Aorta (tissue), 5 donors: ENCODE measurements around the gene INO80B. TPM values are rescaled to one million over a fixed set of nuclear protein-coding genes. Genes with fewer than 3 reads are reported as not detected.
A peak's percentile ranks its signal among the peaks of the same experiment; 100 is the strongest.
"Not testable (repeated sequence)": the region's sequence is repeated elsewhere in the genome, so short reads cannot be mapped to it uniquely, and the experiment has no call there.

ENCODE experiments used
- ATAC-seq: fragments of 200-7000 bp; cut with Tn5 transposase; one replicate; pipeline ENCODE4 v1.9.1; 2022; ENCODE audit warnings: moderate library complexity; ENCODE audit not compliant: low FRiP score
- DNase-seq, 2 donors: peaks; one replicate each; pipeline ENCODE4 v3.0.0-alpha.2; 2020
- H3K27ac ChIP-seq, 2 donors: one replicate each; pipeline ENCODE4 v1.5.1; 2013; ENCODE audit warnings: low read length in 2 of 2, mild to moderate bottlenecking in 2 of 2, moderate library complexity in 2 of 2, control low read depth in 1 of 2, inconsistent platforms in 1 of 2, low read depth in 1 of 2
- H3K27me3 ChIP-seq, 2 donors: one replicate each; pipeline ENCODE4 v1.6.1; 2013; ENCODE audit warnings: control low read depth in 1 of 2, low read length in 1 of 2, mild to moderate bottlenecking in 1 of 2, moderate library complexity in 1 of 2; ENCODE audit not compliant: insufficient read depth in 2 of 2, control insufficient read depth in 1 of 2
- H3K36me3 ChIP-seq, 2 donors: one replicate each; pipeline ENCODE4 v1.6.1; 2013; ENCODE audit warnings: control low read depth in 1 of 2, low read length in 1 of 2, mild to moderate bottlenecking in 1 of 2; ENCODE audit not compliant: insufficient read depth in 2 of 2, control insufficient read depth in 1 of 2
- H3K4me1 ChIP-seq, 2 donors: one replicate each; pipeline ENCODE4 v1.6.1; 2013; ENCODE audit warnings: low read length in 2 of 2, control low read depth in 1 of 2, mild to moderate bottlenecking in 1 of 2, moderate library complexity in 1 of 2; ENCODE audit not compliant: insufficient read depth in 2 of 2, control insufficient read depth in 1 of 2
- H3K4me3 ChIP-seq, 2 donors: one replicate each; pipeline ENCODE4 v1.5.1; 2013; ENCODE audit warnings: low read length in 2 of 2, control low read depth in 1 of 2, mild to moderate bottlenecking in 1 of 2
- H3K9me3 ChIP-seq: one replicate; pipeline ENCODE4 v1.6.1; 2013; ENCODE audit warnings: mild to moderate bottlenecking, low read length; ENCODE audit not compliant: control insufficient read depth
- WGBS, 2 donors: extraction: QIAGEN DNeasy Blood & Tissue Kit; methylation state at CpG; one replicate each; pipeline ENCODE4 v1.1.7; 2013; 5-methylcytosine and 5-hydroxymethylcytosine counted together
- intact Hi-C, 2 donors: fragments of 100-400 bp; cut with DNase I; formaldehyde crosslinking; loops; one replicate each; pipeline versions ENCODE4 v1.14.2 to v1.15.0; 2022
- polyA plus RNA-seq, 2 donors: library from polyadenylated mRNA; stranded (reverse); fragments of 200-250 nt; gene quantifications; one replicate each; pipeline ENCODE4 v1.2.3, GENCODE V29; 2013
- total RNA-seq, 2 donors: library from RNA; stranded (reverse); fragmentation: NEBNext Ultra II Directional; extraction: Animal tissue kit (Norgen Biotek cat#: 25700); gene quantifications; one replicate each; pipeline ENCODE4 v1.2.1, GENCODE V29; 2021
- donor health status: healthy with polysubstance abuse.
- donor health status: Bipolar disorder and iron deficiency.
- donor health status: DM: no; HTN: no; CAD: no.
- donor health status: DM: no; HTN: no; CAD: no.
- donor health status: DM: yes; HTN: yes; CAD: no.

INO80B gene
- total and polyA plus RNA-seq, 4 donors, result 18.2 to 60.9 (median 33.8) TPM

GRCh38 chr2:74457549-74458131 lies 2.8 kb downstream of the INO80B start:
- intact Hi-C loops, result no loop called here

GRCh38 chr2:74458132-74458937 lies 3.4 kb downstream of the INO80B start, which contains the start of gene WBP1:
WBP1 (plus strand) TSS chr2:74458438; CDS start chr2:74458603, 165 bp downstream.
- Histone ChIP-seq H3K4me3 (peak within 1 kb of the TSS; percentile 53 to 64), H3K27me3 (no peaks in the 10 kb centered on the region), H3K4me1 (peaks cover 2 to 3% of the 10 kb centered on the region in 2 donors), H3K27ac (peak within 1 kb of the TSS; percentile 68 to 85), H3K36me3 (no peaks in the 10 kb centered on the region), H3K9me3 (no peaks in the 10 kb centered on the region)
- ATAC-seq (peak; percentile 96), DNase-seq (peak; percentile 99 to 100)
- WGBS, 2 donors, result 0 to 1% methylated on average over 35 to 38 of the region's 38 CpGs
- intact Hi-C loops, result no loop called here

More at GRCh38 chr2:74457549-74458131, 2.8 kb downstream of the INO80B start:
- WGBS, 2 donors, result 1% methylated on average over 31 to 46 of the region's 46 CpGs
- H3K36me3 ChIP-seq, result no peaks in the 10 kb centered on the region
- no peaks in the 10 kb centered on the region for H3K27me3 ChIP-seq
- H3K4me1 ChIP-seq, result peaks cover 2 to 3% of the 10 kb centered on the region in 2 donors
- peak; percentile 76 to 86 for DNase-seq
- H3K27ac ChIP-seq, result peak overlapping the region; percentile 68 to 85
- peak; percentile 45 for ATAC-seq
- no peaks in the 10 kb centered on the region for H3K9me3 ChIP-seq
- peak overlapping the region; percentile 53 to 64 for H3K4me3 ChIP-seq

GRCh38 chr2:74458938-74459363 lies 4.1 kb downstream of the INO80B start:
- peak overlapping the region; percentile 29 to 31 for H3K4me3 ChIP-seq
- DNase-seq (peak; percentile 41 to 42), ATAC-seq (no peak)
- intact Hi-C loops, result no loop called here
- H3K4me1 ChIP-seq, result peaks cover 2 to 3% of the 10 kb centered on the region in 2 donors
- 0 to 2% methylated on average over 10 of the region's 10 CpGs for WGBS, 2 donors
- no peaks in the 10 kb centered on the region for H3K36me3 ChIP-seq
- H3K27ac ChIP-seq, result peak overlapping the region in 1 of 2 donors; percentile 22
- no peaks in the 10 kb centered on the region for H3K9me3 ChIP-seq
- H3K27me3 ChIP-seq, result no peaks in the 10 kb centered on the region

GRCh38 chr2:74459503-74460118 lies 4.7 kb downstream of the INO80B start:
- intact Hi-C loops, H3K4me3 ChIP-seq, H3K9me3 ChIP-seq, ATAC-seq, H3K36me3 ChIP-seq, H3K4me1 ChIP-seq, H3K27me3 ChIP-seq, H3K27ac ChIP-seq: not testable (repeated sequence)
- 69 to 78% methylated on average over 13 of the region's 13 CpGs for WGBS, 2 donors
- peak; percentile 50 to 56 for DNase-seq

- H3K27me3 ChIP-seq, H3K4me1 ChIP-seq, intact Hi-C loops, H3K36me3 ChIP-seq, H3K4me3 ChIP-seq, H3K9me3 ChIP-seq, H3K27ac ChIP-seq, ATAC-seq: not testable (repeated sequence)
- DNase-seq, result peak; percentile 36 to 65
- 73 to 82% methylated on average over 10 of the region's 10 CpGs for WGBS, 2 donors
These were observed 5.3 kb downstream of the INO80B start for GRCh38 chr2:74460187-74460586.

- intact Hi-C loops, result no loop called here
- peak; percentile 41 to 74 for DNase-seq
- H3K4me3 ChIP-seq, result no peak overlapping the region
- no peaks in the 10 kb centered on the region for H3K36me3 ChIP-seq
- WGBS, 2 donors, result 86 to 88% methylated on average over 27 of the region's 27 CpGs
- H3K27ac ChIP-seq, result no peak overlapping the region
- ATAC-seq, result no peak
- no peaks in the 10 kb centered on the region for H3K27me3 ChIP-seq
- H3K9me3 ChIP-seq, result no peaks in the 10 kb centered on the region
- peaks cover 0 to 3% of the 10 kb centered on the region in 2 donors for H3K4me1 ChIP-seq
These were observed 6.5 kb downstream of the INO80B start for GRCh38 chr2:74461187-74462053.

GRCh38 chr2:74462054-74462785 lies 7.3 kb downstream of the INO80B start:
- no peaks in the 10 kb centered on the region for H3K4me1 ChIP-seq
- no peaks in the 10 kb centered on the region for H3K36me3 ChIP-seq
- H3K4me3 ChIP-seq, result no peak overlapping the region
- DNase-seq (peak; percentile 44 to 62), ATAC-seq (no peak)
- intact Hi-C loops, result no loop called here
- H3K27me3 ChIP-seq, result no peaks in the 10 kb centered on the region
- WGBS, 2 donors, result 86% methylated on average over 20 of the region's 20 CpGs
- no peak overlapping the region for H3K27ac ChIP-seq
- H3K9me3 ChIP-seq, result no peaks in the 10 kb centered on the region

- H3K9me3 ChIP-seq, result no peaks in the 10 kb centered on the region
- ATAC-seq (no peak), DNase-seq (peak in 1 of 2 donors; percentile 66)
- no peak overlapping the region for H3K4me3 ChIP-seq
- intact Hi-C loops, result no loop called here
- H3K27ac ChIP-seq, result no peak overlapping the region
- H3K36me3 ChIP-seq, result no peaks in the 10 kb centered on the region
- H3K4me1 ChIP-seq, result no peaks in the 10 kb centered on the region
- no peaks in the 10 kb centered on the region for H3K27me3 ChIP-seq
- 71 to 75% methylated on average over 4 of the region's 4 CpGs for WGBS, 2 donors
These were observed 7.9 kb downstream of the INO80B start for GRCh38 chr2:74462786-74463105.
